ENCODE measurements around the gene GORASP2.

GRCh38 chr2:170887496-170887895 lies 41.6 kb upstream of the GORASP2 start:
- TF ChIP-seq, protein P1, sequence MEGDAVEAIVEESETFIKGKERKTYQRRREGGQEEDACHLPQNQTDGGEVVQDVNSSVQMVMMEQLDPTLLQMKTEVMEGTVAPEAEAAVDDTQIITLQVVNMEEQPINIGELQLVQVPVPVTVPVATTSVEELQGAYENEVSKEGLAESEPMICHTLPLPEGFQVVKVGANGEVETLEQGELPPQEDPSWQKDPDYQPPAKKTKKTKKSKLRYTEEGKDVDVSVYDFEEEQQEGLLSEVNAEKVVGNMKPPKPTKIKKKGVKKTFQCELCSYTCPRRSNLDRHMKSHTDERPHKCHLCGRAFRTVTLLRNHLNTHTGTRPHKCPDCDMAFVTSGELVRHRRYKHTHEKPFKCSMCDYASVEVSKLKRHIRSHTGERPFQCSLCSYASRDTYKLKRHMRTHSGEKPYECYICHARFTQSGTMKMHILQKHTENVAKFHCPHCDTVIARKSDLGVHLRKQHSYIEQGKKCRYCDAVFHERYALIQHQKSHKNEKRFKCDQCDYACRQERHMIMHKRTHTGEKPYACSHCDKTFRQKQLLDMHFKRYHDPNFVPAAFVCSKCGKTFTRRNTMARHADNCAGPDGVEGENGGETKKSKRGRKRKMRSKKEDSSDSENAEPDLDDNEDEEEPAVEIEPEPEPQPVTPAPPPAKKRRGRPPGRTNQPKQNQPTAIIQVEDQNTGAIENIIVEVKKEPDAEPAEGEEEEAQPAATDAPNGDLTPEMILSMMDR (conservative IDR thresholded peaks at IDR 0.05; ENCODE audit: low read depth in 2 of 2), result no peak
- no peak for TF ChIP-seq EZH2phosphoT487 (IDR thresholded peaks at IDR 0.05; ENCODE audit: unreplicated experiment)
